ENCODE data around the gene ZNF213. TPM values are rescaled to one million over a fixed set of nuclear protein-coding genes. Genes with fewer than 3 reads are reported as not detected.

ZNF213 gene
- polyA plus RNA-seq, 1 donor from 2014 or later, result 5.1 TPM

GRCh38 chr16:3173892-3174617, 39.2 kb downstream of the ZNF213 start:
- Histone ChIP-seq H3F3A (ENCODE audit: insufficient read depth, low read length, poor library complexity, severe bottlenecking) (no peaks in the 10 kb centered on the region), H3K27ac (ENCODE audit: low read length) (no peak overlapping the region), H2AFZ (ENCODE audit: low read depth, low read length) (no peak overlapping the region), H3K4me3 (ENCODE audit: low read length) (no peak overlapping the region), H3K36me3 (ENCODE audit: insufficient read depth, low read length) (no peaks in the 10 kb centered on the region), H3K79me2 (replicated peaks; ENCODE audit: insufficient read depth, low read length) (no peaks in the 10 kb centered on the region), H4K20me1 (ENCODE audit: insufficient read depth) (no peaks in the 10 kb centered on the region), H3K9me2 (ENCODE audit: insufficient read depth, low read length) (no peaks in the 10 kb centered on the region), H3K9ac (ENCODE audit: low read length) (no peak overlapping the region), H3K4me2 (ENCODE audit: low read length) (no peak overlapping the region), H3K27me3 (ENCODE audit: insufficient read depth, low read depth, low read length) (peaks cover 96% of the 10 kb centered on the region), H3K9me3 (ENCODE audit: low read length) (no peaks in the 10 kb centered on the region)
- no peak for TF ChIP-seq TAF1 (IDR thresholded peaks at IDR 0.05; ENCODE audit: low read depth)
- no peak for TF ChIP-seq MXI1 (conservative IDR thresholded peaks at IDR 0.05; ENCODE audit: poor library complexity, severe bottlenecking)
- no peak for TF ChIP-seq EZH2 (IDR thresholded peaks at IDR 0.05; ENCODE audit: borderline replicate concordance, insufficient read depth, low read length, poor library complexity, severe bottlenecking)
- TF ChIP-seq POLR2AphosphoS5 (IDR thresholded peaks at IDR 0.05), result no peak
- no peak for TF ChIP-seq CTCF (IDR thresholded peaks at IDR 0.05; ENCODE audit: poor library complexity, severe bottlenecking)
- TF ChIP-seq EP300 (conservative IDR thresholded peaks at IDR 0.05; ENCODE audit: poor library complexity, severe bottlenecking), result no peak
- TF ChIP-seq SMC3 (conservative IDR thresholded peaks at IDR 0.05; ENCODE audit: poor library complexity), result no peak

- H4K20me1 ChIP-seq (ENCODE audit: insufficient read depth), result no peaks in the 10 kb centered on the region
- no peaks in the 10 kb centered on the region for H3K9me3 ChIP-seq (ENCODE audit: low read length)
- no peaks in the 10 kb centered on the region for H3K9me2 ChIP-seq (ENCODE audit: insufficient read depth, low read length)
- H3K27ac ChIP-seq (ENCODE audit: low read length), result no peak overlapping the region
- no peak overlapping the region for H3K4me2 ChIP-seq (ENCODE audit: low read length)
- no peak overlapping the region for H3K4me3 ChIP-seq (ENCODE audit: low read length)
- no peaks in the 10 kb centered on the region for H3F3A ChIP-seq (ENCODE audit: insufficient read depth, low read length, poor library complexity, severe bottlenecking)
- no peak overlapping the region for H3K9ac ChIP-seq (ENCODE audit: low read length)
- TF ChIP-seq REST (IDR thresholded peaks at IDR 0.05; ENCODE audit: borderline replicate concordance), result no peak
- no peak for TF ChIP-seq TAF1 (IDR thresholded peaks at IDR 0.05; ENCODE audit: low read depth)
- TF ChIP-seq RAD21 (conservative IDR thresholded peaks at IDR 0.05), result no peak
- TF ChIP-seq SMC3 (conservative IDR thresholded peaks at IDR 0.05; ENCODE audit: poor library complexity), result no peak
- no peak for TF ChIP-seq POLR2AphosphoS5 (IDR thresholded peaks at IDR 0.05)
- no peak for TF ChIP-seq EZH2 (IDR thresholded peaks at IDR 0.05; ENCODE audit: borderline replicate concordance, insufficient read depth, low read length, poor library complexity, severe bottlenecking)
- no peak for TF ChIP-seq MXI1 (conservative IDR thresholded peaks at IDR 0.05; ENCODE audit: poor library complexity, severe bottlenecking)
- TF ChIP-seq CTCF (IDR thresholded peaks at IDR 0.05; ENCODE audit: poor library complexity, severe bottlenecking), result no peak
- TF ChIP-seq EP300 (conservative IDR thresholded peaks at IDR 0.05; ENCODE audit: poor library complexity, severe bottlenecking), result no peak
- H2AFZ ChIP-seq (ENCODE audit: low read depth, low read length), result no peak overlapping the region
- H3K36me3 ChIP-seq (ENCODE audit: insufficient read depth, low read length), result no peaks in the 10 kb centered on the region
- no peaks in the 10 kb centered on the region for H3K79me2 ChIP-seq (replicated peaks; ENCODE audit: insufficient read depth, low read length)
- peaks cover 96% of the 10 kb centered on the region for H3K27me3 ChIP-seq (ENCODE audit: insufficient read depth, low read depth, low read length)
Observed at GRCh38 chr16:3174618-3175148, 39.9 kb downstream of the ZNF213 start.
